ENCODE results near the gene MAPK12. TPM values are rescaled to one million over a fixed set of nuclear protein-coding genes. Genes with fewer than 3 reads are reported as not detected.

The MAPK12 gene
- total RNA-seq, 2 donors from 2014 or later = 46.5 to 57.0 TPM

GRCh38 chr22:50262460-50262911 is 1.0 kb upstream of the MAPK12 start:
- Histone ChIP-seq H3K27ac (ENCODE audit: low read depth, low read length) (no peak overlapping the region), H3K9ac (ENCODE audit: extremely low read depth, low read length, poor library complexity, severe bottlenecking) (no peak overlapping the region), H3K4me1 (ENCODE audit: control insufficient read depth, insufficient read depth, low read length) (no peaks in the 10 kb centered on the region), H3K36me3 (ENCODE audit: control insufficient read depth, insufficient read depth, low read length) (peaks cover 8% of the 10 kb centered on the region), H3K27me3 (ENCODE audit: control insufficient read depth, insufficient read depth, low read length, poor library complexity, severe bottlenecking) (peaks cover 8% of the 10 kb centered on the region), H3K4me3 (ENCODE audit: low read length) (no peak overlapping the region), H3K9me3 (ENCODE audit: control insufficient read depth, low read length) (no peaks in the 10 kb centered on the region)
- peaks cover 41% of the 10 kb centered on the region for H3K27me3 Mint-ChIP-seq (ENCODE audit: insufficient read depth)
- 78 to 81% methylated on average over 4 to 7 of the region's 7 CpGs for WGBS, 2 experiments (ENCODE audit: insufficient coverage in 1 of 2, insufficient read length in 1 of 2)
- H3K4me3 Mint-ChIP-seq = peak overlapping the region; percentile 59
- TF ChIP-seq CTCF (conservative IDR thresholded peaks at IDR 0.05) = no peak
- peaks cover 3% of the 10 kb centered on the region for H3K36me3 Mint-ChIP-seq (ENCODE audit: low read depth)
- H3K4me1 Mint-ChIP-seq = peaks cover 5% of the 10 kb centered on the region
- H3K9me3 Mint-ChIP-seq = no peaks in the 10 kb centered on the region
- DNase-seq = no peak
- no peak overlapping the region for H3K27ac Mint-ChIP-seq

- Mint-ChIP-seq H3K27me3 (ENCODE audit: insufficient read depth) (peaks cover 27% of the 10 kb centered on the region), H3K9me3 (no peaks in the 10 kb centered on the region), H3K27ac (no peak overlapping the region), H3K36me3 (ENCODE audit: low read depth) (peaks cover 5% of the 10 kb centered on the region), H3K4me3 (peak overlapping the region; percentile 56), H3K4me1 (peaks cover 5% of the 10 kb centered on the region)
- Histone ChIP-seq H3K27me3 (ENCODE audit: control insufficient read depth, insufficient read depth, low read length, poor library complexity, severe bottlenecking) (no peaks in the 10 kb centered on the region), H3K9ac (ENCODE audit: extremely low read depth, low read length, poor library complexity, severe bottlenecking) (peak overlapping the region; percentile 34), H3K9me3 (ENCODE audit: control insufficient read depth, low read length) (no peaks in the 10 kb centered on the region), H3K27ac (ENCODE audit: low read depth, low read length) (no peak overlapping the region), H3K4me3 (ENCODE audit: low read length) (peak overlapping the region; percentile 77), H3K4me1 (ENCODE audit: control insufficient read depth, insufficient read depth, low read length) (no peaks in the 10 kb centered on the region), H3K36me3 (ENCODE audit: control insufficient read depth, insufficient read depth, low read length) (peaks cover 10% of the 10 kb centered on the region)
- DNase-seq = peak; percentile 78
- WGBS, 2 experiments (ENCODE audit: insufficient coverage in 1 of 2, insufficient read length in 1 of 2) = 1 to 2% methylated on average over 56 to 92 of the region's 92 CpGs
- TF ChIP-seq CTCF (conservative IDR thresholded peaks at IDR 0.05) = no peak
Observed at GRCh38 chr22:50260801-50261614, 475 bp downstream of the MAPK12 start.

GRCh38 chr22:50260434-50260800 is 1.1 kb downstream of the MAPK12 start:
- Histone ChIP-seq H3K27me3 (ENCODE audit: control insufficient read depth, insufficient read depth, low read length, poor library complexity, severe bottlenecking) (no peaks in the 10 kb centered on the region), H3K36me3 (ENCODE audit: control insufficient read depth, insufficient read depth, low read length) (peaks cover 10% of the 10 kb centered on the region), H3K27ac (ENCODE audit: low read depth, low read length) (no peak overlapping the region), H3K9ac (ENCODE audit: extremely low read depth, low read length, poor library complexity, severe bottlenecking) (peak overlapping the region; percentile 34), H3K4me3 (ENCODE audit: low read length) (peak overlapping the region; percentile 77), H3K9me3 (ENCODE audit: control insufficient read depth, low read length) (no peaks in the 10 kb centered on the region), H3K4me1 (ENCODE audit: control insufficient read depth, insufficient read depth, low read length) (no peaks in the 10 kb centered on the region)
- Mint-ChIP-seq H3K36me3 (ENCODE audit: low read depth) (peaks cover 9% of the 10 kb centered on the region), H3K4me3 (peak overlapping the region; percentile 56), H3K9me3 (no peaks in the 10 kb centered on the region), H3K27ac (no peak overlapping the region), H3K27me3 (ENCODE audit: insufficient read depth) (peaks cover 22% of the 10 kb centered on the region), H3K4me1 (peaks cover 5% of the 10 kb centered on the region)
- WGBS, 2 experiments (ENCODE audit: insufficient coverage in 1 of 2, insufficient read length in 1 of 2) = 52 to 79% methylated on average over 2 to 9 of the region's 11 CpGs
- no peak for TF ChIP-seq CTCF (conservative IDR thresholded peaks at IDR 0.05)
- DNase-seq = no peak
